GM18517 (cell line): ENCODE results near the gene SH3BP4.
"Not testable (repeated sequence)": the region's sequence is repeated elsewhere in the genome, so short reads cannot be mapped to it uniquely, and the experiment has no call there.

ENCODE experiments used
- ATAC-seq: cut with Tn5 transposase; IDR thresholded peaks from one replicate; pipeline ENCODE4 v1.9.1; 2021; ENCODE audit warnings: mild to moderate bottlenecking, moderate library complexity; ENCODE audit not compliant: unreplicated experiment

Gene SH3BP4

DNA sequence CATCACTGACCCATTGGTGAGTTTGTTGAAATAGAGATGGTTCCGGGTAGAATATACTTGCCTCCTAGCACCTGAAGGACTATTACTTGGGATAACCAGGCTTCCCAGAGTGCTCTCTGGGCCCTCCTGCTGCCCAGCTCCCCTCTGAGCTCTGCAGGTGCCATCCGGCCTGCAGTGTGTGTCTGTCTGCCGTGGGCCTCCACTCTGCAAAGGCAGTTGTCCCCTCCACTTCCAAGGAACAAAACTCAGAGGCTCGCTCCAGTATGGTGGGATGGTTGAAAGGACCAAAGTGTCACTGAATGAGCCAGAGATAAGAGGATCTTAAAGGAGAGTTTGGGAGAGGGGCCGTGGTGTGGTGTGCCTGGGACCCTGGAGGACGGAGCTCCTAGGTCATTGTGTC lies 57.3 kb downstream of the SH3BP4 start:
- ATAC-seq = no peak

DNA sequence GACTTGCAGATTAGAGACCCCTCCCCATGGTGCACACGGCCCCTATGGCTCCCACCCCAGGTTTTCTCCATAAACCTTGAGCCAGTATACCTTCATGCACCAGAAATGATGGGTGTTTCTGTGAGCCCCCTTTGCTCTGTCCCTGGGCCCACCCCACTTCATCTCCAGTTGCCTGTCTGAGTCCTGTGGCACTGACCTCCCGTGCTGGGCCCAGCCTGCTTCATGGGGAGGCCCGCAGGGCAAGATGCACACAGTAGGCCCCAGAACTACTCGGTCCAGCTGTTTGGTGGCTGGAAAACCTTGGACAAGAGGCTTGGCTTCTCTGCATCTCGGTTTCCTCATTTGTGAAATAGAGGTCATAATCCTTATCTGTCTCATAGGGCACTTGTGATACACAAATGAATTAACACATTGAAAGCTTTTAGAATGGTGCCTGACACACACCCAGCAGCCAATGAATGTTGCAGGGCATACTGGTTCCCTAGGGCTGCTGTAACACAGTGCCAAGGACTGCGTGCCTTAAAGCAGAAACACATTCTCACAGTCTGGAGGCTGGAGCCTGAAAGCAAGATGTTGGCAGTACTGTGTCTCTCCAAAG lies 58.4 kb downstream of the SH3BP4 start:
- no peak for ATAC-seq

GRCh38 chr2:235011607-235011928 lies 59.8 kb downstream of the SH3BP4 start:
- no peak for ATAC-seq

GRCh38 chr2:235011929-235012631 lies 60.3 kb downstream of the SH3BP4 start:
- ATAC-seq = no peak

GRCh38 chr2:235017441-235017840 lies 65.6 kb downstream of the SH3BP4 start:
- no peak for ATAC-seq

DNA sequence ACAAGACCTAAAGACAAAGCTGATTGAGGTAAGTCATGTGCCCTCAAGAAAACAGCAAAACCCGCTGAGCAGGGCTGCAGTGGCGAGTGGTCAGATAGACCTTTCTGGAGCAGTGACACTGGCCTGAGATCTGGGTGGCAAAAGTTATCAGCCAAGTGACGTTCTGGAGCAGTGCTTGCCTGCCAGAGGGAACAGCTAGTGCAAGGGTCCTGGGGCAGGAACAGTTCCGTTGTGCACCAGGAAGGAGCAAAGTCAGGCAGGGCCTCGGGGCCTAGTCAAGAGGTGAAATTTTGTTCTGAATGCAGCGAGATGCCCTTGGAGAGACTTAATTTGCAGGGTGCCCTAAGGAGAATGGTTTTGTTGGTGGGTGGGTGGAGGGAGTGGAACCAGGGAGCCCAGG lies 67.0 kb downstream of the SH3BP4 start:
- no peak for ATAC-seq

DNA sequence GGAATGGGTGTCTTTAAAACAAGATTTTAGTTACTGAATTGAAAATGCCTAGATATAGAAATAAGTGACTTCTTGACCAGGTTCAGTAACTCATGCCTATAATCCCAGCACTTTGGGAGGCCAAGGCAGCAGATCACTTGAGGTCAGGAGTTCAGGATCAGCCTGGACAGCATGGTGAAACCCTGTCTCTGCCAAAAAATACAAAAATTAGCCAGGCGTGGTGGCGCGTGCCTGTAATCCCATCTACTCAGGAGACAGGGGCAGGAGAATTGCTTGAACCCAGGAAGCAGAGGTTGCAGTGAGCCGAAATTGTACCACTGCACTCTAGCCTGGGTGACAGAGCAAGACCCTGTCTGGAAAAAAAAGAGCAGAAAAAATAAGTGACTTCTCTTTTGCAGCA lies 68.3 kb downstream of the SH3BP4 start:
- ATAC-seq = not testable (repeated sequence)

GRCh38 chr2:235021752-235022151 lies 69.9 kb downstream of the SH3BP4 start:
- no peak for ATAC-seq

DNA sequence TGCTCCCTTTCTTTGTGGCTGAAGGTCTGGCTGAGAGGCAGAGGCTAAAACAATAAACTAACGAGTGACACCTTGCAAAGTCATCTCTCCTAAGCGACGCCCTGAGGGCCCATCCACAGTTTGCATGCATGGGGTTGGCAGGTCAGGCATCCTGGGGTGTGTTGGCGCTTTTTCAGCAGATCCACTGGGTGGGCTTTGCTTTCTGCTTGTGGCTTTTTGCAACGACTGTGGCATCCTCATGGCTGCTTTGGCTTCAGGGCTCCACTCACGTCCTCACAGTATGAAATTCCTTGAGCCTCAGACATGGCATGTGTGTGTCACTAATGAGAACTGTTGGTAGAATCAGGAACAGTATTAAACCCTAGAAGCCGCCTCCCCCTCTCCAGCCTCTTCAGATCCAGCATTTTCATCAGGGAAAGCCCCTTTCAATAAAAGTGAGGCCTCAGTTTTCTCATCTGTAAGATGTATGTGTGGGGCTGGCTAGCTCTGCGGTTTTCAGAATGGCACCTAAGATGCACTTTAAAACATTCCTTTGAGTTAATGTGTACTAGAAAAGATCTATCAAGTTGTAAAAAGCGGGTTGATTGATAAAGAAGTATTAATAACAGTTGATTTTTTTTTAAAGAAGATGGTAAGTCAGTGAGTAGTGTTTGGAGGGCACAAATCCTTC lies 72.5 kb downstream of the SH3BP4 start:
- no peak for ATAC-seq

- no peak for ATAC-seq
Measured at GRCh38 chr2:235024931-235025773, 73.3 kb downstream of the SH3BP4 start.

DNA sequence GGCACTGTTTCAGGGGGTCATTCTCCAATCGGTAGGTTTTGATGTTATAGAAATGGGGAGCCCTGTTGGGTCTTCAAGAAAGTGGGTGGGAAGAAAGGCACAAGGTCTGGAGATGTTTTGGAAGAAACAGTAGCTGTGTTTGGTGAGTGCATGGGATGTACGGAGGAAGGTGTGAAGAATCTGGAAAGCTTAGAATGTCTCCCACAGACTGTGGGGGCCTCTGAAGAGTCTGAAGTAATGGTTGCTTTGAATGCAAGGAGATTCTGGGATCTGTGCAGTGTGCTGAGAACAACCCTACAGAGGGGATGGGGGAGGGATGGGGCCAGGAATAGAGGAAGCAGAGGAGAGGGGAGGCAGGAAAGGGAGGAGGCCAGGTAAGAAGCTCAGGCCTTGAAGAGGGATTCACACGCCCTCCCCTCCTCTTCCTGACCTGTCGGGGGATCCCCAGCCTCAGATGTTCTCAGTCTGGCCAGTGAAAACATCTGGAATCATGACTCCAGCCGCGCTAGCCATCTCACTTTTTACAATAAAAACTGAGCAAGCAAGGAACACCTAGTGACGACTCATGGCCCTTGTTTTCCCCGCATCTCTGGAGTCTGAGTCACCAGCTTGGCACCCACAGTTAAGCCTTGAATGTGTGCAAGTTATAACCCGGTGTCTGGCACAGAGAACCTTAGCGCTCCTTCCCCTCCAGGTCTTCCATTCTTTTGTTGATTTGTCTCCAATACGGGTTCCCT lies 74.2 kb downstream of the SH3BP4 start:
- no peak for ATAC-seq

GRCh38 chr2:235026649-235027557 lies 75.1 kb downstream of the SH3BP4 start:
- no peak for ATAC-seq

- ATAC-seq = no peak
Measured at GRCh38 chr2:235027558-235028214, 75.9 kb downstream of the SH3BP4 start.

- no peak for ATAC-seq
Measured at GRCh38 chr2:235028646-235029045, 76.8 kb downstream of the SH3BP4 start.

DNA sequence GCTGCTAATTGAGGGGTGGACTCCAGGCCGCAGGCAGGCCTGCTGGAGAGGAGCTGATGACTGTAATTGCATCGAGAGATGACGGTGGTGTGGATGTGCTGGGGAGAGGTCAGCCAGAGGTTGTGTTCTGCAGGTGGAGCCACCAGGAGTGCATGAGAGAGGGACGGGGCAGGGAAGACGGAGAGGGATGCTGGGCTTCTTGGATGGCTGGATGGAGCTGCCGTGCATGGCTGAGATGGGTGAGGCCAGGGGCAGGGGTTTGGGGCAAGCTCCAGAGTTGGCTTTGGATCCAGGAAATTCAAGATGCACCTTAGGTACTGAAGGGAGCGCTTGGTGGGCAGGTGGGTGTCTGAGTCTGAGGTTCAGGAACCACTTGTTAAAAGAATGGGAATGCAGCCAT lies 77.2 kb downstream of the SH3BP4 start:
- no peak for ATAC-seq

- no peak for ATAC-seq
Measured at GRCh38 chr2:235030126-235030525, 78.3 kb downstream of the SH3BP4 start.

DNA sequence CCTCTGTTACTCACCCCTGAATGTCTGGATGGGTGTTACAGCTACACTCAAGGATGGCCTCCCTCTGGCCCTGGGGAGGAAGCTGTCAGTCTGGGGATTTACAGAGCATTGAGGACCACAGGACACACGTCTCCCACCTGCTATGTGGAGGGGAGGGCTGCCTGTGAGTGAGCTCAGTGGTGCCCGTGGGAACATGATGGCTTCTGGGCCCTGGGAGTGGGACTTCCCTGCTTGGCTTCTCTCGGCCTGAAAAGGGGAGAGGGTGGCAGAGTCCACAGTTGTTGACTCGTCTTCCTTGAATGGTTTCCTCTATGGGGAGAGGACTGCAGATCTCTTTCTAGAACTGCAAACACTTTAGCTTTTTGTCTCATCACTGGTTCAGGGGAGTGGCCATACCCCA lies 79.1 kb downstream of the SH3BP4 start:
- no peak for ATAC-seq

DNA sequence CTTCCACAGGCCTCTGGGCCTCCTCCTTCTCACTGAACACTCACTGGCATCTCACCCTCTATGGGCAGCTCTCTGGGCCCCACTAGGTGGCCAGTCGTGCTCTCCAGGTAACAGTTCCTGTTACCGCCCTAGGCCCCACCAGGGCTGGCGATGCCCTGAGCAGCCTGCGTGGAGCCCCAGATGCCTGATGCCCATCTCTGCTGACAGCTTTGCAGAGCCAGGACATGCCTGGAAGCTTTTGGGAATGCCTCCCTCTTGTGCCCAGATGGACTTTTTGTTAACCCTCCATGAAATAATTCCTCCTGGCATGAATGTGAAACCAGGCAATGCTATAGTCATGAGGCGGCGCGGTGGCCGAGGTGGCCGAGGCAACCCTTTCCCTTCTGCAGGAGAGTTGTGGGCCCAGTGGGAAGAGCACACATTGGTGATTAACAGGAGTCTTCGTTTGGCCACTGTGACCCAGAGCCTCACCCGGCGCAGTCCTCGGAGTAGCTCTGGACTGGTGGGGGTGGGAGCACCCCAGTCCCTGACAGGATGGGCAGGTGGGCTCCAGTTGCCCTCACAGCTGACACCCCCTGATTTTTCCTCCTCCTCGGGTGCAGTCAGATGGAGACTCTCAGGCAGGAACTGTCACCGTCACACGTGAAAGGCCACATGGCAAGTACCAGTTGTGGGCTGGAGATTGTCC lies 80.0 kb downstream of the SH3BP4 start:
- ATAC-seq = no peak

GRCh38 chr2:235032466-235032865 lies 80.6 kb downstream of the SH3BP4 start:
- no peak for ATAC-seq
